H9 (cell line): Measurements from ENCODE around the gene ANKRD12. TPM values are rescaled to one million over a fixed set of nuclear protein-coding genes. Genes with fewer than 3 reads are reported as not detected.

Source experiments
- DNase-seq: peaks from one replicate; pipeline ENCODE4 v3.0.0-alpha.2; 2017
- H2AFZ ChIP-seq: one replicate; pipeline ENCODE4 v1.6.1; 2013; ENCODE audit warnings: mild to moderate bottlenecking, low read length, control low read depth, moderate library complexity
- H2AK5ac ChIP-seq: 2 replicates; pipeline ENCODE4 v1.6.1; 2013; ENCODE audit warnings: low read length, control low read depth, mixed read lengths; ENCODE audit not compliant: insufficient read length
- H2BK120ac ChIP-seq: one replicate; pipeline ENCODE4 v1.6.1; 2013; ENCODE audit warnings: low read depth, mild to moderate bottlenecking, low read length, control low read depth, inconsistent platforms; ENCODE audit not compliant: poor library complexity, severe bottlenecking
- H2BK12ac ChIP-seq: 2 replicates; pipeline ENCODE4 v1.6.1; 2013; ENCODE audit warnings: low read length, control low read depth, mixed read lengths, low read depth; ENCODE audit not compliant: insufficient read length
- H2BK15ac ChIP-seq: 2 replicates; pipeline ENCODE4 v1.6.1; 2013; ENCODE audit warnings: low read depth, low read length, control low read depth
- H2BK20ac ChIP-seq: one replicate; pipeline ENCODE4 v1.6.1; 2013; ENCODE audit warnings: low read depth, mild to moderate bottlenecking, low read length, control low read depth, inconsistent platforms; ENCODE audit not compliant: poor library complexity, severe bottlenecking
- H2BK5ac ChIP-seq: 2 replicates; pipeline ENCODE4 v1.6.1; 2013; ENCODE audit warnings: low read length, control low read depth, mixed read lengths; ENCODE audit not compliant: insufficient read length
- H3K14ac ChIP-seq: 2 replicates; pipeline ENCODE4 v1.6.1; 2013; ENCODE audit warnings: low read length, control low read depth; ENCODE audit not compliant: insufficient read depth
- H3K18ac ChIP-seq: 2 replicates; pipeline ENCODE4 v1.6.1; 2013; ENCODE audit warnings: low read depth, mild to moderate bottlenecking, mixed read lengths, low read length, control low read depth; ENCODE audit not compliant: insufficient read length
- H3K23ac ChIP-seq: 2 replicates; pipeline ENCODE4 v1.6.1; 2013; ENCODE audit warnings: low read length, control low read depth, mixed read lengths, low read depth; ENCODE audit not compliant: insufficient read length
- H3K23me2 ChIP-seq: 2 replicates; pipeline ENCODE4 v1.6.1; 2013; ENCODE audit warnings: low read depth, mild to moderate bottlenecking, mixed read lengths, low read length, control low read depth; ENCODE audit not compliant: insufficient read length, poor library complexity, severe bottlenecking
- H3K27ac ChIP-seq: 2 replicates; pipeline ENCODE4 v1.5.1; 2013; ENCODE audit warnings: low read length, control low read depth, mixed read lengths, low read depth; ENCODE audit not compliant: insufficient read length
- H3K27me3 ChIP-seq: 2 replicates; pipeline ENCODE4 v1.6.1; 2013; ENCODE audit warnings: low read length, control low read depth, inconsistent platforms; ENCODE audit not compliant: insufficient read depth
- H3K4ac ChIP-seq: 2 replicates; pipeline ENCODE4 v1.6.1; 2013; ENCODE audit warnings: low read depth, mild to moderate bottlenecking, control low read depth, inconsistent platforms, low read length, moderate library complexity
- H3K4me1 ChIP-seq: 2 replicates; pipeline ENCODE4 v1.6.1; 2013; ENCODE audit warnings: low read length, control low read depth, inconsistent platforms; ENCODE audit not compliant: insufficient read depth
- H3K4me2 ChIP-seq: 2 replicates; pipeline ENCODE4 v1.6.1; 2013; ENCODE audit warnings: low read length, control low read depth, mixed read lengths; ENCODE audit not compliant: insufficient read length, insufficient read depth
- H3K56ac ChIP-seq: 2 replicates; pipeline ENCODE4 v1.6.1; 2013; ENCODE audit warnings: low read depth, mild to moderate bottlenecking, mixed read lengths, low read length, control low read depth; ENCODE audit not compliant: insufficient read length
- H3K79me1 ChIP-seq: 2 replicates; pipeline ENCODE4 v1.6.1; 2013; ENCODE audit warnings: low read depth, mild to moderate bottlenecking, moderate library complexity, low read length, control low read depth, inconsistent platforms; ENCODE audit not compliant: insufficient read depth, poor library complexity, severe bottlenecking
- H3K79me2 ChIP-seq: 2 replicates; pipeline ENCODE4 v1.6.1; 2013; ENCODE audit warnings: low read length, control low read depth, inconsistent platforms; ENCODE audit not compliant: insufficient read depth
- H3K9ac ChIP-seq: 2 replicates; pipeline ENCODE4 v1.6.1; 2013; ENCODE audit warnings: low read length, control low read depth, mixed read lengths; ENCODE audit not compliant: insufficient read length; ENCODE audit errors: extremely low read depth
- H3K9me3 ChIP-seq: one replicate; pipeline ENCODE4 v1.6.1; 2013; ENCODE audit warnings: low read depth, low read length, inconsistent platforms; ENCODE audit not compliant: control insufficient read depth
- H3T11ph ChIP-seq: one replicate; pipeline ENCODE4 v1.6.1; 2013; ENCODE audit warnings: mild to moderate bottlenecking, low read length, control low read depth, inconsistent platforms
- H4K20me1 ChIP-seq: one replicate; pipeline ENCODE4 v1.6.1; 2013; ENCODE audit not compliant: control insufficient read depth, insufficient read length, insufficient read depth
- H4K5ac ChIP-seq: 2 replicates; pipeline ENCODE4 v1.6.1; 2013; ENCODE audit warnings: low read depth, mild to moderate bottlenecking, mixed read lengths, low read length, control low read depth; ENCODE audit not compliant: insufficient read length
- H4K8ac ChIP-seq: replicated peaks from 2 replicates; pipeline ENCODE4 v1.6.1; 2013; ENCODE audit warnings: low read length, control low read depth, mixed read lengths, low read depth; ENCODE audit not compliant: insufficient read length
- H4K91ac ChIP-seq: 2 replicates; pipeline ENCODE4 v1.6.1; 2013; ENCODE audit warnings: low read depth, mild to moderate bottlenecking, moderate library complexity, mixed read lengths, low read length, control low read depth; ENCODE audit not compliant: insufficient read length
- H3K27ac Mint-ChIP-seq, 3 experiments: 2 replicates in 2 of 3; 3 replicates in 1 of 3; pipeline ENCODE4 v1.8.0; 2020 to 2021; ENCODE audit warnings: mixed read lengths in 3 of 3, mild to moderate bottlenecking in 1 of 3, moderate library complexity in 1 of 3
- H3K27me3 Mint-ChIP-seq: 2 replicates; pipeline ENCODE4 v1.8.0; 2021; ENCODE audit warnings: low read depth, mild to moderate bottlenecking, moderate library complexity, mixed read lengths
- H3K36me3 Mint-ChIP-seq, 3 experiments: 2 replicates in 2 of 3; 3 replicates in 1 of 3; pipeline ENCODE4 v1.8.0; 2020 to 2021; ENCODE audit warnings: low read depth in 3 of 3, mixed read lengths in 3 of 3; ENCODE audit not compliant: insufficient read depth in 1 of 3
- H3K4me1 Mint-ChIP-seq, 2 experiments: 2 replicates each; pipeline ENCODE4 v1.8.0; 2020; ENCODE audit warnings: mixed read lengths in 2 of 2
- H3K4me3 Mint-ChIP-seq, 2 experiments: 2 replicates in 1 of 2; 3 replicates in 1 of 2; pipeline ENCODE4 v1.8.0; 2020 to 2021; ENCODE audit warnings: mild to moderate bottlenecking in 2 of 2, mixed read lengths in 2 of 2, moderate library complexity in 1 of 2
- H3K9me3 Mint-ChIP-seq, 2 experiments: 2 replicates in 1 of 2; 3 replicates in 1 of 2; pipeline ENCODE4 v1.8.0; 2020; ENCODE audit warnings: mild to moderate bottlenecking in 2 of 2, mixed read lengths in 2 of 2, moderate library complexity in 1 of 2
- WGBS: extraction: QIAGEN DNeasy Blood & Tissue Kit; methylation state at CpG from one replicate; pipeline ENCODE4 v1.1.7; 2013; ENCODE audit warnings: missing lambda C conversion rate, low lambda C conversion rate, mixed read lengths; ENCODE audit not compliant: insufficient read length; ENCODE audit errors: extremely low coverage; 5-methylcytosine and 5-hydroxymethylcytosine counted together
- total RNA-seq: library from RNA; stranded (reverse); gene quantifications from 2 replicates; pipeline ENCODE4 v1.2.1, GENCODE V29; 2021
- TF ChIP-seq, protein P1 (sequence below): fragments of 200-600 bp; sonication (generic); conservative IDR thresholded peaks from 3 replicates; pipeline ENCODE4 v1.8.0; 2021; ENCODE audit warnings: antibody characterized with exemption, mild to moderate bottlenecking

The ANKRD12 gene
- total RNA-seq, 1 experiment from 2014 or later = 38.9 TPM

DNA sequence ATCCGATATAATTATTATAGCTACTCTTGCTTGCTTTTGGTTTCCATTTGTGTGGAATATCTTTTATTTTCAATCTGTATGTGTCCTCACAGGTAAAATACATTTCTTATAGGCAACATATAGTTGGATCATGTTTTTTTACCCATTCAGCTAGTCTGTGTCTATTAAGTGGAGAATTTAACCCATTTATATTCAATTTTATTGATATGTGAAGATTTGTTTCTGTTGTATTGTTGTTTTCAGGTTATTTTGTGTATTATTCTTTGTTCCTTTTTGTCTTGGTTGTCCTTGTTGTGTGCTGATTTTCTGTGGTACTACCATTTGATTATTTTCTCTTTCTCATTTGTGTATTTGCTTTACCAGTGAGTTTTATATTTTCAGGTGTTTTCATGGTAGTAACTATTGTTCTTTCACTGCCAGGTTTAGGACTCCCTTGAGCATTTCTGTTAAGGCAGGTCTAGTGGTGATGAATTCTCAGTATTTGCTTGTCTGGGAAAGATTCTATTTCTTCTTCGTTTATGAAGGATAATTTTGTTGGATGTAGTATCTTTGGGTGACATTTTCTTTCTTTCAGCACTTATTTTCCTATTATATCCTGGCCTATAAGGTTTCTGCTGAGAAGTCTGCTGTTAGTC, 95.4 kb downstream of the ANKRD12 start:
- Histone ChIP-seq H4K20me1 (no peaks in the 10 kb centered on the region), H2BK120ac (no peak overlapping the region), H3K9ac (no peak overlapping the region), H2AK5ac (no peak overlapping the region), H3K14ac (no peak overlapping the region), H3K4me2 (no peak overlapping the region), H2AFZ (no peak overlapping the region), H3T11ph (no peak overlapping the region), H3K56ac (no peak overlapping the region), H2BK12ac (no peak overlapping the region), H3K23me2 (no peaks in the 10 kb centered on the region), H3K18ac (no peak overlapping the region), H3K79me1 (peaks cover 2% of the 10 kb centered on the region), H3K27ac (no peak overlapping the region), H4K5ac (no peak overlapping the region), H4K91ac (no peak overlapping the region), H3K23ac (no peak overlapping the region), H2BK5ac (no peak overlapping the region), H3K27me3 (no peaks in the 10 kb centered on the region), H2BK15ac (no peak overlapping the region), H3K79me2 (no peaks in the 10 kb centered on the region; the same call in 1 of the 2 replicates), H3K9me3 (no peaks in the 10 kb centered on the region), H3K4ac (no peak overlapping the region), H4K8ac (no peak overlapping the region), H2BK20ac (no peak overlapping the region), H3K4me1 (no peaks in the 10 kb centered on the region)
- TF ChIP-seq, protein P1, sequence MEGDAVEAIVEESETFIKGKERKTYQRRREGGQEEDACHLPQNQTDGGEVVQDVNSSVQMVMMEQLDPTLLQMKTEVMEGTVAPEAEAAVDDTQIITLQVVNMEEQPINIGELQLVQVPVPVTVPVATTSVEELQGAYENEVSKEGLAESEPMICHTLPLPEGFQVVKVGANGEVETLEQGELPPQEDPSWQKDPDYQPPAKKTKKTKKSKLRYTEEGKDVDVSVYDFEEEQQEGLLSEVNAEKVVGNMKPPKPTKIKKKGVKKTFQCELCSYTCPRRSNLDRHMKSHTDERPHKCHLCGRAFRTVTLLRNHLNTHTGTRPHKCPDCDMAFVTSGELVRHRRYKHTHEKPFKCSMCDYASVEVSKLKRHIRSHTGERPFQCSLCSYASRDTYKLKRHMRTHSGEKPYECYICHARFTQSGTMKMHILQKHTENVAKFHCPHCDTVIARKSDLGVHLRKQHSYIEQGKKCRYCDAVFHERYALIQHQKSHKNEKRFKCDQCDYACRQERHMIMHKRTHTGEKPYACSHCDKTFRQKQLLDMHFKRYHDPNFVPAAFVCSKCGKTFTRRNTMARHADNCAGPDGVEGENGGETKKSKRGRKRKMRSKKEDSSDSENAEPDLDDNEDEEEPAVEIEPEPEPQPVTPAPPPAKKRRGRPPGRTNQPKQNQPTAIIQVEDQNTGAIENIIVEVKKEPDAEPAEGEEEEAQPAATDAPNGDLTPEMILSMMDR = no peak
- Mint-ChIP-seq H3K4me1 (peaks cover 3 to 4% of the 10 kb centered on the region in 2 experiments; a peak in 3 of 4 replicates), H3K27me3 (no peaks in the 10 kb centered on the region; the same call in 1 of the 2 replicates), H3K4me3 (no peak overlapping the region), H3K27ac (no peak overlapping the region), H3K9me3 (peaks cover 22% of the 10 kb centered on the region in 2 experiments), H3K36me3 (peaks cover 22 to 38% (median 30%) of the 10 kb centered on the region in 3 experiments)
- no CpG with 5 or more reads among the region's 2 CpGs for WGBS
- DNase-seq = no peak
